ENCODE measurements around the gene C6orf15.

GRCh38 chr6:31107052-31107451 is 5.3 kb downstream of the C6orf15 start:
- no peak for TF ChIP-seq CTCF (IDR thresholded peaks at IDR 0.05; ENCODE audit: insufficient read depth, low read length)
- TF ChIP-seq POLR2AphosphoS5 (IDR thresholded peaks at IDR 0.05; ENCODE audit: low read depth), result no peak
- TF ChIP-seq GABPA (IDR thresholded peaks at IDR 0.05; ENCODE audit: low read depth), result no peak

Data from HL-60 (cell line).